HG03097 (cell line): ENCODE data around the gene NEBL.

Source experiments
- ATAC-seq: cut with Tn5 transposase; IDR thresholded peaks from one replicate; pipeline ENCODE4 v1.9.1; 2021; ENCODE audit not compliant: unreplicated experiment, low FRiP score

NEBL gene

DNA sequence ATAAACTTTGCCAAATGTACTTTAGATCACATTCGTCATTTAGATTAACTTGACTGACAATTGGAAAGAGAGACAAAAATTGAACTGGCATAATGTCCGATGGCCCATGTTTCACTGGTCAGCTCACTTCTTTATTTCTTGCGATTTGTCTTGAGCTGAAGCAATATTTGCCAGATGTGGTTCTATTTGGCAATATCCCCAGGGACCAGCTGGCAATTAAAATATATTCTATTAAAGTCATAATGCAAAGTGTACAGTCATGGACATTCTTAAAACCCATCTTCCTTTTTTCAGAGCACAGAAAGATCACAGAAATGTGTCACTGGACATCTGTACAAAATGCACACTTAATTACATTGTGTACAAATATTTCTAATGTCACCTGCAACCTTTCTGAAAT is 26.3 kb downstream of the NEBL start:
- no peak for ATAC-seq

DNA sequence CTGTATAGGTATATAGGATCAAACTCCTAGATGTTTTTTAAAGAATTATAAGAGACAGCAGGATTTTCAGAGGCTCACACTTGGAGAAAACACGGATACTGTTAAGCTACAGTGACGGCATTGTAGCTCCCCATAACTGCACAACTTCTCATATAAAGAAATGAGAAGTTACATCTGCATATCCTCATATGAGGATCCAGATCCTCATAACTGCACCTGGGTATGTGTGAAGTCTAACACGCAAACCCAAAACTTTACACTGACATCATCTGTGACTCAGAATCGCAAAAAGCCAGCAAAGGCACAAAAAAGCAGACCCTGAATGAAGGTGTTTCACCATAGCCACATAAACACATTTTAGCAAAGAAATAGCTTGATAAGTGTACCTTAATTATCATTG is 34.1 kb downstream of the NEBL start:
- ATAC-seq: no peak

GRCh38 chr10:20858292-20859124 is 38.6 kb downstream of the NEBL start:
- no peak for ATAC-seq

DNA sequence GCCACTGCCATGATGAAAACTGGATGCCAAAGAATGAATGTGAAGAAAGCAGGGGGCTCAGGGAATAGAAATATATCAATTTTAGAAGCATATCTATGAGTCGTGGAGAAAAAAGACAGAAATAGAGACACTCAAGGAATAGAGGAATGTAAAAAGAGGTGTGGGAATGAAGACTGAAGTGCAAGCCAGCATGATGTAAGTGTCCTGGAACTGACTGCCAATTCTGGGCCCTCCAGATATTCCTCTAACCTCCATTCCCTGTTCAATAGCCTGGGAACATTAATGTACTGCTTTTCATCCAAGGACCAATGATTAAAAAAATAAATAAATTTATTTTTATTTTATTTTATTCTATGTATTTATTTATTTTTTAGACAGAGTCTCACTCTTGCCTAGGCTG is 40.6 kb downstream of the NEBL start:
- ATAC-seq: no peak

DNA sequence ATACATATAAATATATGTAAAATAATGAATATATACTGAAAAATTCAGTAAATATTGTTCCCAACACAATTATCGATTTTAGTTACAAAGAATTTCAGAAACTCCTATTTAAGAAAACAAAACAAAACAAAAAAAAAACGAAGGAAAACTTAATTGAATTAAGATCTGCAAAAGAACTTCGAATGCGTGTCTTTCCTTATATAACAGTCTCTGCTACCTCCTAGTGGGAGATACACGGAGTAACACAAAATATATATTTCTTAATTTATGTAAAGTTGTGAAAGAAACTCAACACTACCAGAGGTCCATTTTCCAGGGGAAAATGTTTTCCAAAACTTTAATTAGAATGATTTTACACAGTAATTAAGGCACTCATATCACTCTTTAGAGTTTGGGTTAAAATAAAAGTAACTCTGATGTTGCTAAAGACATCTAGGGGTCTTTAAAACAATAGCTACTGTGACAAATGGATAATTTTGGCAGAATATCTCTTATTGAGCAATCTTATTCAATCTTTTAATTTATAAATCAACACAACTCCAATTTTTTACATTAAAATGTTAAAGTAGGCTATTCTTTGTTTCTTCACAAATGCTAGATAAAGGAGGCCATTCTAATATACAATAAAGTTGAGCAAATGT is 41.6 kb downstream of the NEBL start:
- ATAC-seq: no peak

DNA sequence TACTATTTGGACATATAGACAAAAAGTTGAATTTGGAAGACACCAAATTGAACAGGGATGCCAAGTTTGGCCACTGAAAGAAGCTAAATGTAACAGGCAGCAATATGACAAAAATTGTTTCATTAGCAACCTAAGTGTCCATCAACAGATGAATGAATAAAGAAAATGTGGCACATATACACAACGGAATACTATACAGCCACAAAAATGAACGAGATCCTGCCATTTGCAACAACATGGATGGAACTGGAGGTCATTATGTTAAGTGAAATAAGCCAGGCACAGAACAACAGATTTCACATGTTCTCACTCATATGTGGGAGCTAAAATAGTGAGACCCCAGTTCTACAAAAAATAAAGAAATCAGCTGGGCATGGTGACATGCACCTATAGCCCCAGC is 43.8 kb downstream of the NEBL start:
- no peak for ATAC-seq

DNA sequence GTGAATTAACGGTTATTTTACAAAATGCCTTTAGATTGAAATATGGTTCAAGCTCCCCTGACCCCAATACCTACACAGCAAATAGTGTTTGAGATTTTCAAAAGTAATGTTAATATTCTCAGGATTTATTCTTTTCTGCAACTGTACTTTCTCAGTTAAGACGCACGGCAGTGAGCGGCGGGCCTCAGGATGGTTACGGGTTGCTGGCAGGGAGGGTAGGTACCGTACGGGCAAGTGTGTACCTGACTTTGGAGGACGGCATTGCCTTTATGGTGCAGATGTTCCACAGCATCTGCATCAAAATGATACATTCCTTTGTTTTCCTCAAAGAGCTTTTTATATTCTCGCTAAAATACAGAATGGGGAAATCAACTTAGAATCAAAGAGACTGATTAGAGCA is 44.8 kb downstream of the NEBL start:
- ATAC-seq: no peak

GRCh38 chr10:20847512-20847911 is 49.6 kb downstream of the NEBL start:
- no peak for ATAC-seq

- no peak for ATAC-seq
Observed at GRCh38 chr10:20846263-20846662, 50.8 kb downstream of the NEBL start.

GRCh38 chr10:20841419-20841818 is 55.7 kb downstream of the NEBL start:
- no peak for ATAC-seq

GRCh38 chr10:20839910-20840309 is 57.2 kb downstream of the NEBL start:
- ATAC-seq: no peak

- no peak for ATAC-seq
Observed at GRCh38 chr10:20839141-20839540, 58.0 kb downstream of the NEBL start.

DNA sequence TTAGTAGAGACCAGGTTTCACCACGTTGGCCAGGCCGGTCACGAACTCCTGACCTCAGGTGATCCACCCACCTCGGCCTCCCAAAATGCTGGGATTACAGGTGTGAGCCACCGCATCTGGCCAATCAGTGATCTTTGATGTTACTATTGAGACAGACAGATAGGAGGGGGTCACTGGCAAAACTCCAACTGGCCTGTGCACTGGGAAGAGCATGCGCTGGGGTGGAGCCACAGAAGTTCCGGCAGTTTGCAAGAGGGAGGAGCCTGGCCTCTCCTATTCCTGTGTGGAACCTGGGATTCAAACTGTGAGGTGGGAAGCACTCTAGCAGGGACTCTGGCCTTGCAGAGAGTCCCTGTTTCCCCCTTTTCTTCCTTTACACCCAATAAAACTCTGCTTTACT is 60.7 kb downstream of the NEBL start:
- no peak for ATAC-seq

- ATAC-seq: no peak
Observed at GRCh38 chr10:20835335-20835734, 61.8 kb downstream of the NEBL start.

DNA sequence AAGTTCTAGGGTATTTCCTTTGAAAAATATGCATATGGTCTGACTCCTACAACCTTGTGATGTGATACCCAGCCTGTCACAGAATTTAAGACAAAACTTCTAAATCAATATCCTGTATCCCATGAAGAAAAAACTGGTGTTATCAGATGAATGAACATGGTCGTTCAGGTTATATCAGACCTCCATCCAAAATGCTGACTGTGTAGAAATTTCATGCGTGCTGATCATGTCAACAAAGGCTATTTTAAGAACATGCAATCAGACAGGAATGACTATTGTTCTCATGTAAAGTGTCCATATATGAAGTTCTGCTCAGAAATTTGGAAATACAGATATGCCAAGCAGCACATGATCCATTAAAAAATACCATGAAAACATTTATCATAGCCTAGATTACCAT is 62.3 kb downstream of the NEBL start:
- no peak for ATAC-seq

GRCh38 chr10:20822825-20823224 is 74.3 kb downstream of the NEBL start:
- ATAC-seq: no peak

DNA sequence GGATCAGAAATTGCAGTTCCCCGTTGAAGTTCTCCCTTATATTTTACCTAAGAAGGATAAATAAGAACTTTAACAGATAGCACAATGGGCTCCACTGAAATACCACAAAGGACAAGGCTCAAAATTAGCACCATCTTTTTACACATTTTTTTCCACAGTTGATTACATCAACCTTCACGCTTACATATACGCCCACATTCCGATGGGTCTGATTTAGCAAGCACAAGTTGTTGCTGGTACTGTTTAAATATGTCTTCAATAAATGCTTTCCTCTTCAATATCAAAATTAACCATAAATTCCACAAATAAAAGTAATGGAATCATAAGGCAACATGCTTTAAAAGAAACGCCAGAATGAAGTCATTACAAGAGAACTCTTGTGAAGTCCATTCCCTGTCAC is 79.5 kb downstream of the NEBL start:
- ATAC-seq: no peak

DNA sequence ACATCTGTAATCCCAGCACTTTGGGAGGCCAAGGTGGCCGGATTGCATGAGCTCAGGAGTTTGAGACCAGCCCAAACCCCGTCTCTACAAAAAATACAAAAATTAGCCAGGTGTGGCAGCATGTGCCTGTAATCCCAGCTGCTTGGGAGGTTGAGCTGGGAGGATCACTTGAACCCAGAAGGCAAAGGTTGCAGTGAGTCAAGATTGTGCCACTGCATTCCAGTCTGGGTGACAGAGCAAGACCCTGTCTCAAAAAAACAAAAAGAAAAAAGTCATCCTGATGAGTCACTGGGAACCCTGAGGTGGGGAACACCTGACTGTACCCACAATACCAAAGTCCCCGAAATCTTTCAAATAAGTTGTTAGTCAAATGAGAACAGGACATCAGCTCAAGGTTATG is 80.0 kb downstream of the NEBL start:
- ATAC-seq: no peak

DNA sequence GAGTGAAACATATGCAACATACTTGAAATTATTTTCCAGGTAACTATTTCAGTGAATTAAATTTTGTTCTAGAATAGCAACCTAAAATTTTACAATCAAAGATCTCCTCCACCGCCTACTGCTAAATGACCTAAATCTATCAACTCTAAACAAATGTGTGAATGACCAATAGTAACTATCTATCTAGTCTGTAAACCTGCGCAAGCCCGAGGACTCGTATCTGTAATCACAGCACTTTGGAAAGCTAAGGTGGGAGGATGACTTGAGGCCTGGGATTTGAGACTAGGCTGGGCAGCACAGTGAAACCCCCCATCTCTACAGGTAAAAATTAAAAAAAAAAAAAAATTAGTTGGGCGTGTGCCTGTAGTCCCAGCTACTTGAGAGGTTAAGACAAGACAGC is 83.0 kb downstream of the NEBL start:
- ATAC-seq: no peak

DNA sequence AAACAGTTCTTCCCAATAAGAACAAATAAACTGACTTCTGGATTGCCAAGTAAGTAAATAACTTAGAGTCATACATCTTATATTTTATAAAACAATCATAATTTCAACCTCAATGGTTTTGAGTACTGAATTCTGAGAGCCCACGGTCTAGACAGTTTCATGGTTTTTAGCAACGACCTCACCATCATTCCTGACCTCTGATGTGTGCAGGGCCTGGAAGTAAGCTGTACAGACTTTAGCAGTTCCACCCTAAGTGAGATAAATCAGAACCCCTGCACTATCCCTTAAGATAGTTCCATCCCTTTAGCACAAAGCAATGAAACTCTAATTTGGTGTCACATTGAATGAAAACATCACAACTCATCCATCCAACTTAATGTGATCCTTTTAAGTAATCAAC is 86.0 kb downstream of the NEBL start:
- ATAC-seq: no peak

DNA sequence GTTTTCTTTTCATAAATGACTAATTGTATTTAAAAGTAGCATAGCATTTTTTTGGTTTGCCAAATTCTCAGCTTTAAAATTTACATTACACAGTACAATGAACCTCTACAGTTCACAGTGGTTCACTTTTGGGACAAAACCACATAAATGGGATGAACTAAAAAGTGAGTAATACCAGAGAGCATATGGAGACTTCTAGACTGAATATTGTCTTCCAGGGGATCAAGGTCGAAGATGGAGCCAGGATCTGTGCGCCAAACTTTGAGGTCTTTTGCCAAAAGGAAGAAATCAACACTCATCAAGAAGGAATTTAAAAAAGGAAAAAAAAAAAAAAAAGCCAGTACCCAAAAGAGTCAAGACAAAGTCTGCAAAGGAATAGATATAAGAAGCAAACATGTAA is 87.5 kb downstream of the NEBL start:
- ATAC-seq: no peak

DNA sequence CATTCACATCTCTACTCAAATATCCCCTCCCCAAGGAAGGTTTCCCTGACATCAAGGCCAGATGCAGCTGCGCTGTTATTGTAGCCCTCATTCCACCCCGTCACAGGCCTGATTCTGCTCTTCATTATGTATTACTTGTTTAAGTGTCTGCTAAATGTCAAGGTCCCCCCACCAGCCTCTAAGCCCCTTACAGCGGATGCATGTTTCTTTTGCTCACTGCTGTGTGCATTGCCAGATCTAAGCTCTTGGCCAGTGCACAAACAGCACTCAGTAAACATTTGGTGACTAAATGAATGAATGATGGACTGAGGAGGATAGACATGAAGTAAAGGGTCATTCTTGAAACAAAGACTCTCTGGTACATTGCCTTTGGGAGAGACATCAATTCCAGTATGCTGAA is 90.6 kb downstream of the NEBL start:
- no peak for ATAC-seq
